HEK293 (cell line): ENCODE data around the gene MED25.

Experiments
- CTCF ChIA-PET: fragments of 350-600 bp; formaldehyde crosslinking; extraction: SDS; loops from one replicate; lab custom pipeline; 2021; ENCODE audit warnings: antibody characterized with exemption; lab: Yijun Ruan, JAX
- POLR2A ChIA-PET: fragments of 300-600 bp; formaldehyde crosslinking; extraction: SDS; loops from one replicate; lab custom pipeline; 2020; ENCODE audit warnings: antibody characterized with exemption, inconsistent platforms; lab: Yijun Ruan, JAX
- H3K27ac ChIP-seq: fragments of 200-500 bp; sonication (Bioruptor generic); 2 replicates; pipeline ENCODE4 v1.5.1; 2014; ENCODE audit warnings: low read depth, low read length, control low read depth, inconsistent platforms; ENCODE audit errors: extremely low read depth
- H3K36me3 ChIP-seq, 2 experiments: fragments of 200-500 bp in 1 of 2; sonication (Bioruptor generic) in 1 of 2; 1 replicate in 1 of 2; 2 replicates in 1 of 2; pipeline ENCODE4 v1.5.1; 2014 to 2017; ENCODE audit warnings: inconsistent platforms in 2 of 2, low read length in 2 of 2; ENCODE audit not compliant: control insufficient read depth in 2 of 2, insufficient read depth in 1 of 2
- H3K4me1 ChIP-seq: fragments of 200-500 bp; sonication (Bioruptor generic); 2 replicates; pipeline ENCODE4 v1.5.1; 2014; ENCODE audit warnings: mild to moderate bottlenecking, low read length, inconsistent platforms; ENCODE audit not compliant: control insufficient read depth, insufficient read depth
- H3K4me3 ChIP-seq: 2 replicates; pipeline ENCODE4 v1.5.1; 2011; ENCODE audit warnings: low read depth, mild to moderate bottlenecking, control low read depth, low read length, moderate library complexity
- H3K9me3 ChIP-seq: fragments of 200-500 bp; sonication (Bioruptor generic); 2 replicates; pipeline ENCODE4 v1.5.1; 2014; ENCODE audit warnings: low read depth, low read length, inconsistent platforms; ENCODE audit not compliant: control insufficient read depth, insufficient read depth
- BCL6B ChIP-seq: fragments of 450-650 bp; formaldehyde crosslinking; IDR thresholded peaks from 2 replicates; pipeline ENCODE4 v1.5.1; 2017; ENCODE audit warnings: missing biosample characterization, missing genetic modification characterization
- EGR2 ChIP-seq: fragments of 450-650 bp; formaldehyde crosslinking; IDR thresholded peaks from 2 replicates; pipeline ENCODE4 v1.5.1; 2016; ENCODE audit warnings: low read depth, missing biosample characterization, missing genetic modification characterization
- HOXC10 ChIP-seq: sonication (generic); formaldehyde crosslinking; IDR thresholded peaks from 2 replicates; pipeline ENCODE4 v1.8.1; 2023; ENCODE audit warnings: mild to moderate bottlenecking, missing genetic modification reagents
- SETDB1 ChIP-seq: IDR thresholded peaks from one replicate; pipeline ENCODE4 v1.6.1; 2017; ENCODE audit warnings: mild to moderate bottlenecking, low read length, moderate library complexity, mixed read lengths; ENCODE audit not compliant: insufficient read length
- WT1 ChIP-seq: fragments of 450-650 bp; formaldehyde crosslinking; IDR thresholded peaks from 2 replicates; pipeline ENCODE4 v1.5.1; 2016; ENCODE audit warnings: missing biosample characterization, missing genetic modification characterization
- ZBTB6 ChIP-seq: fragments of 450-650 bp; formaldehyde crosslinking; IDR thresholded peaks from 2 replicates; pipeline ENCODE4 v1.5.1; 2017; ENCODE audit warnings: missing biosample characterization, missing genetic modification characterization
- ZFP69B ChIP-seq: fragments of 450-650 bp; formaldehyde crosslinking; IDR thresholded peaks from 2 replicates; pipeline ENCODE4 v1.5.1; 2016; ENCODE audit warnings: missing biosample characterization, missing genetic modification characterization
- ZNF133 ChIP-seq: fragments of 450-650 bp; formaldehyde crosslinking; IDR thresholded peaks from 2 replicates; pipeline ENCODE4 v1.5.1; 2016; ENCODE audit warnings: missing biosample characterization, missing genetic modification characterization
- ZNF2 ChIP-seq: fragments of 450-650 bp; formaldehyde crosslinking; IDR thresholded peaks from 2 replicates; pipeline ENCODE4 v1.5.1; 2016; ENCODE audit warnings: missing biosample characterization, missing genetic modification characterization
- ZNF221 ChIP-seq: fragments of 450-650 bp; formaldehyde crosslinking; IDR thresholded peaks from 2 replicates; pipeline ENCODE4 v1.5.1; 2017; ENCODE audit warnings: missing biosample characterization, missing genetic modification characterization, borderline replicate concordance
- ZNF280D ChIP-seq: fragments of 450-650 bp; formaldehyde crosslinking; IDR thresholded peaks from 2 replicates; pipeline ENCODE4 v1.5.1; 2016; ENCODE audit warnings: missing biosample characterization, missing genetic modification characterization
- ZNF302 ChIP-seq: fragments of 450-650 bp; formaldehyde crosslinking; IDR thresholded peaks from 2 replicates; pipeline ENCODE4 v1.5.1; 2016; ENCODE audit warnings: missing biosample characterization, missing genetic modification characterization, low read depth
- ZNF366 ChIP-seq: fragments of 450-650 bp; formaldehyde crosslinking; conservative IDR thresholded peaks from 2 replicates; pipeline ENCODE4 v1.5.1; 2016; ENCODE audit warnings: missing biosample characterization, missing genetic modification characterization
- ZNF530 ChIP-seq: fragments of 450-650 bp; formaldehyde crosslinking; IDR thresholded peaks from 2 replicates; pipeline ENCODE4 v1.5.1; 2016; ENCODE audit warnings: low read depth, missing biosample characterization, missing genetic modification characterization
- ZNF548 ChIP-seq: fragments of 450-650 bp; formaldehyde crosslinking; IDR thresholded peaks from 2 replicates; pipeline ENCODE4 v1.5.1; 2016; ENCODE audit warnings: missing biosample characterization, missing genetic modification characterization
- ZNF580 ChIP-seq: fragments of 450-650 bp; formaldehyde crosslinking; IDR thresholded peaks from 2 replicates; pipeline ENCODE4 v1.5.1; 2016; ENCODE audit warnings: missing biosample characterization, missing genetic modification characterization
- ZNF623 ChIP-seq: fragments of 450-650 bp; formaldehyde crosslinking; IDR thresholded peaks from 2 replicates; pipeline ENCODE4 v1.5.1; 2016; ENCODE audit warnings: missing biosample characterization, missing genetic modification characterization
- ZNF701 ChIP-seq: fragments of 450-650 bp; formaldehyde crosslinking; IDR thresholded peaks from 2 replicates; pipeline ENCODE4 v1.5.1; 2016; ENCODE audit warnings: missing biosample characterization, missing genetic modification characterization
- ZNF768 ChIP-seq: fragments of 450-650 bp; formaldehyde crosslinking; IDR thresholded peaks from 2 replicates; pipeline ENCODE4 v1.5.1; 2018; ENCODE audit warnings: missing biosample characterization, mild to moderate bottlenecking, missing genetic modification characterization
- ZSCAN23 ChIP-seq: fragments of 450-650 bp; formaldehyde crosslinking; IDR thresholded peaks from 2 replicates; pipeline ENCODE4 v1.5.1; 2016; ENCODE audit warnings: missing biosample characterization, missing genetic modification characterization
- TF ChIP-seq, protein P1 (sequence below): fragments of 450-650 bp; formaldehyde crosslinking; IDR thresholded peaks from 2 replicates; pipeline ENCODE4 v1.5.1; 2016; ENCODE audit warnings: missing biosample characterization, missing genetic modification characterization
- TF ChIP-seq, protein P2 (sequence below): fragments of 450-650 bp; formaldehyde crosslinking; IDR thresholded peaks from 2 replicates; pipeline ENCODE4 v1.5.1; 2016; ENCODE audit warnings: missing biosample characterization, missing genetic modification characterization

Gene MED25

GRCh38 chr19:49863254-49863934, 45.3 kb downstream of the MED25 start (continued):
- TF ChIP-seq, protein P1, sequence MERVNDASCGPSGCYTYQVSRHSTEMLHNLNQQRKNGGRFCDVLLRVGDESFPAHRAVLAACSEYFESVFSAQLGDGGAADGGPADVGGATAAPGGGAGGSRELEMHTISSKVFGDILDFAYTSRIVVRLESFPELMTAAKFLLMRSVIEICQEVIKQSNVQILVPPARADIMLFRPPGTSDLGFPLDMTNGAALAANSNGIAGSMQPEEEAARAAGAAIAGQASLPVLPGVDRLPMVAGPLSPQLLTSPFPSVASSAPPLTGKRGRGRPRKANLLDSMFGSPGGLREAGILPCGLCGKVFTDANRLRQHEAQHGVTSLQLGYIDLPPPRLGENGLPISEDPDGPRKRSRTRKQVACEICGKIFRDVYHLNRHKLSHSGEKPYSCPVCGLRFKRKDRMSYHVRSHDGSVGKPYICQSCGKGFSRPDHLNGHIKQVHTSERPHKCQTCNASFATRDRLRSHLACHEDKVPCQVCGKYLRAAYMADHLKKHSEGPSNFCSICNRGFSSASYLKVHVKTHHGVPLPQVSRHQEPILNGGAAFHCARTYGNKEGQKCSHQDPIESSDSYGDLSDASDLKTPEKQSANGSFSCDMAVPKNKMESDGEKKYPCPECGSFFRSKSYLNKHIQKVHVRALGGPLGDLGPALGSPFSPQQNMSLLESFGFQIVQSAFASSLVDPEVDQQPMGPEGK (tag by site-specific recombination), result peak; percentile 31; the same call in 1 of the 2 replicates

GRCh38 chr19:49863935-49864320, 45.8 kb downstream of the MED25 start:
- peaks cover 21 to 56% of the 10 kb centered on the region in 2 experiments for H3K36me3 ChIP-seq
- CTCF ChIA-PET, result interaction anchor here (1.3 to 1.5 kb wide), 2 partner anchors 14 to 183 kb away, joined by 3 to 4 read pairs; no protein-coding TSS in a partner anchor
- POLR2A ChIA-PET, result interaction anchor here (2.4 to 8.2 kb wide), 2 partner anchors 12 to 65 kb away, joined by 14 to 128 read pairs; partner anchors contain the start of genes ATF5, NUP62 and PTOV1
- H3K4me3 ChIP-seq, result no peak overlapping the region
- TF ChIP-seq ZNF221 (tag by site-specific recombination), result no peak
- no peak for TF ChIP-seq HOXC10 (CRISPR knock-in tag)
- TF ChIP-seq BCL6B (tag by site-specific recombination), result no peak
- TF ChIP-seq ZNF530, result no peak
- no peak for TF ChIP-seq ZNF366 (tag by site-specific recombination)
- no peak for TF ChIP-seq ZNF623 (tag by site-specific recombination)
- TF ChIP-seq ZNF133 (tag by site-specific recombination), result no peak
- no peak for TF ChIP-seq SETDB1
- TF ChIP-seq ZNF701 (tag by site-specific recombination), result no peak
- TF ChIP-seq, protein P2, sequence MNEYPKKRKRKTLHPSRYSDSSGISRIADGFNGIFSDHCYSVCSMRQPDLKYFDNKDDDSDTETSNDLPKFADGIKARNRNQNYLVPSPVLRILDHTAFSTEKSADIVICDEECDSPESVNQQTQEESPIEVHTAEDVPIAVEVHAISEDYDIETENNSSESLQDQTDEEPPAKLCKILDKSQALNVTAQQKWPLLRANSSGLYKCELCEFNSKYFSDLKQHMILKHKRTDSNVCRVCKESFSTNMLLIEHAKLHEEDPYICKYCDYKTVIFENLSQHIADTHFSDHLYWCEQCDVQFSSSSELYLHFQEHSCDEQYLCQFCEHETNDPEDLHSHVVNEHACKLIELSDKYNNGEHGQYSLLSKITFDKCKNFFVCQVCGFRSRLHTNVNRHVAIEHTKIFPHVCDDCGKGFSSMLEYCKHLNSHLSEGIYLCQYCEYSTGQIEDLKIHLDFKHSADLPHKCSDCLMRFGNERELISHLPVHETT (tag by site-specific recombination), result no peak
- no peak for TF ChIP-seq ZNF302 (tag by site-specific recombination)
- peaks cover 30% of the 10 kb centered on the region for H3K4me1 ChIP-seq
- H3K9me3 ChIP-seq, result no peaks in the 10 kb centered on the region
- no peak overlapping the region for H3K27ac ChIP-seq

DNA sequence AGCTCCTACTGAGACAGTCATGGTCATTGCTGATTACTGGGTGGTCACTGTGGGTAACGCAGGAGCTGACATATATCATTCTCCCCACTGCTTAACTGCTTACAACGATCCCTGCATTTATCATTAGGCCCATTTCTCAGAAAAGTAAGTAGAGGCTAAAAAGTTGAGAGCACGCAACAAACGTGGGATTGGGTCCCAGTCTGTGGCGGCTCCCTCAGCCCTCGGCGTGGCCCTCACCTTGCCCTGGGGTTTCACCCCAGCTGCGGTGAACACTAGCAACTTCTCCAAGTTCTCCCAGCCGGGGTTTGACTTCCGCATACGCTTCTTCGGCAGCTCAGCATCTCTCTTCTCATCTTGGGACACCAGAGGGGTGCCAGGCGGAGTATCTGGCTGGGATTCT, 46.8 kb downstream of the MED25 start:
- peaks cover 13 to 49% of the 10 kb centered on the region in 2 experiments for H3K36me3 ChIP-seq
- no peak overlapping the region for H3K27ac ChIP-seq
- no peak overlapping the region for H3K4me3 ChIP-seq
- ChIA-PET CTCF (interaction anchor here (0.5 to 1.2 kb wide), 7 partner anchors 13 to 639 kb away, joined by 3 to 5 read pairs (median 3); partner anchors contain the start of gene PTOV1), POLR2A (interaction anchor here (0.7 to 8.2 kb wide), 13 partner anchors 9 to 979 kb away, joined by 3 to 128 read pairs (median 5); partner anchors contain the start of genes AKT1S1, ATF5, FUZ and NUP62)
- no peaks in the 10 kb centered on the region for H3K9me3 ChIP-seq
- peaks cover 31% of the 10 kb centered on the region for H3K4me1 ChIP-seq
- TF ChIP-seq ZNF280D (tag by site-specific recombination), result peak; percentile 41; the same call in 1 of the 2 replicates
- no peak for TF ChIP-seq ZBTB6
- 0 out of 2 replicates have a peak, but pooled peaks have one; percentile 7 for TF ChIP-seq ZFP69B (tag by site-specific recombination)
- no peak for TF ChIP-seq WT1
- TF ChIP-seq ZSCAN23, result no peak
- TF ChIP-seq ZNF548, result no peak
- TF ChIP-seq EGR2 (tag by site-specific recombination), result no peak
- TF ChIP-seq ZNF623 (tag by site-specific recombination), result peak; percentile 39; the same call in 1 of the 2 replicates
- 0 out of 2 replicates have a peak, but pooled peaks have one; percentile 17 for TF ChIP-seq ZNF580
- no peak for TF ChIP-seq ZNF2 (tag by site-specific recombination)
- 0 out of 2 replicates have a peak, but pooled peaks have one; percentile 9 for TF ChIP-seq ZNF768 (tag by site-specific recombination)
